Common myeloid progenitor, CD34-positive (primary cell): ENCODE measurements around the gene CRB2.
"Not testable (repeated sequence)": the region's sequence is repeated elsewhere in the genome, so short reads cannot be mapped to it uniquely, and the experiment has no call there.

Experiments used
- CTCF ChIA-PET: fragments of 350-600 bp; sonication (Branson Sonifier 250); formaldehyde crosslinking; loops from one replicate; lab custom pipeline; 2021; ENCODE audit warnings: antibody characterized with exemption; lab: Charles Lee
- POLR2A ChIA-PET: fragments of 350-600 bp; sonication (Branson Sonifier 250); formaldehyde crosslinking; loops from one replicate; lab custom pipeline; 2021; ENCODE audit warnings: antibody characterized with exemption; lab: Charles Lee
- DNase-seq, 3 donors: peaks; one replicate each; pipeline versions ENCODE4 v3.0.0 to v3.0.0-alpha.2; 2013
- H3K27ac ChIP-seq, 2 experiments: 1 replicate in 1 of 2; 2 replicates in 1 of 2; pipeline ENCODE4 v1.7.0; 2013; ENCODE audit warnings: inconsistent platforms in 2 of 2, low read length in 2 of 2, mild to moderate bottlenecking in 2 of 2, low read depth in 1 of 2, moderate library complexity in 1 of 2; ENCODE audit not compliant: severe bottlenecking in 2 of 2, insufficient read depth in 1 of 2, poor library complexity in 1 of 2
- H3K27me3 ChIP-seq, 5 experiments: replicated peaks in 2 of 5; 1 replicate in 3 of 5; 2 replicates in 2 of 5; pipeline versions ENCODE4 v1.6.1 to v1.7.0; 2013; ENCODE audit warnings: low read length in 4 of 5, mild to moderate bottlenecking in 2 of 5, moderate library complexity in 2 of 5, inconsistent platforms in 1 of 5; ENCODE audit not compliant: insufficient read depth in 5 of 5, control insufficient read depth in 4 of 5
- H3K36me3 ChIP-seq, 4 experiments: 1 replicate in 2 of 4; 2 replicates in 2 of 4; pipeline versions ENCODE4 v1.6.1 to v1.7.0; 2013; ENCODE audit warnings: low read length in 3 of 4, control low read depth in 1 of 4, mild to moderate bottlenecking in 1 of 4; ENCODE audit not compliant: control insufficient read depth in 4 of 4, insufficient read depth in 4 of 4
- H3K4me1 ChIP-seq, 4 experiments: 1 replicate in 3 of 4; 2 replicates in 1 of 4; pipeline versions ENCODE4 v1.6.1 to v1.7.1; 2013; ENCODE audit warnings: low read length in 3 of 4, mild to moderate bottlenecking in 3 of 4, control low read depth in 1 of 4, inconsistent platforms in 1 of 4, moderate library complexity in 1 of 4; ENCODE audit not compliant: control insufficient read depth in 4 of 4, insufficient read depth in 4 of 4; ENCODE audit errors: control extremely low read depth in 1 of 4
- H3K4me3 ChIP-seq, 7 experiments: 1 replicate in 4 of 7; 2 replicates in 3 of 7; pipeline versions ENCODE4 v1.5.1 to v1.7.0; 2013; ENCODE audit warnings: mild to moderate bottlenecking in 7 of 7, low read length in 6 of 7, moderate library complexity in 6 of 7, inconsistent platforms in 2 of 7, low read depth in 2 of 7, control low read depth in 1 of 7; ENCODE audit not compliant: insufficient read depth in 4 of 7, control insufficient read depth in 1 of 7; ENCODE audit errors: extremely low read depth in 1 of 7
- H3K9me3 ChIP-seq, 5 experiments: 1 replicate in 4 of 5; 2 replicates in 1 of 5; pipeline versions ENCODE4 v1.6.1 to v1.7.1; 2013; ENCODE audit warnings: low read length in 4 of 5, mild to moderate bottlenecking in 2 of 5, inconsistent platforms in 1 of 5, low read depth in 1 of 5, moderate library complexity in 1 of 5; ENCODE audit not compliant: control insufficient read depth in 4 of 5, insufficient read depth in 2 of 5; ENCODE audit errors: control extremely low read depth in 1 of 5
- WGBS: methylation state at CpG from one replicate; pipeline ENCODE4 v1.1.5; 2013; ENCODE audit not compliant: insufficient coverage; 5-methylcytosine and 5-hydroxymethylcytosine counted together

The CRB2 gene

GRCh38 chr9:123327697-123328100 lies 28.3 kb upstream of the CRB2 start:
- H3K4me3 ChIP-seq = no peak overlapping the region
- no peaks in the 10 kb centered on the region for H3K27me3 ChIP-seq
- 100% methylated on average over 8 of the region's 8 CpGs for WGBS
- ChIA-PET POLR2A (no interaction called here), CTCF (interaction anchor here (0.8 to 7.7 kb wide), 4 partner anchors 11 to 1192 kb away, joined by 3 to 47 read pairs (median 4); no protein-coding TSS in a partner anchor)
- H3K9me3 ChIP-seq = no peaks in the 10 kb centered on the region
- H3K27ac ChIP-seq = no peak overlapping the region
- H3K4me1 ChIP-seq = peaks cover 7 to 60% (median 40%) of the 10 kb centered on the region in 4 experiments
- no peak for DNase-seq
- no peaks in the 10 kb centered on the region for H3K36me3 ChIP-seq

- no peaks in the 10 kb centered on the region for H3K9me3 ChIP-seq
- H3K4me3 ChIP-seq = no peak overlapping the region
- ChIA-PET POLR2A (no interaction called here), CTCF (interaction anchor here (1.3 to 7.7 kb wide), 3 partner anchors 10 to 64 kb away, joined by 3 to 47 read pairs (median 3); no protein-coding TSS in a partner anchor)
- H3K27me3 ChIP-seq = no peaks in the 10 kb centered on the region
- DNase-seq = peak; percentile 36 to 90 (median 73)
- no peak overlapping the region for H3K27ac ChIP-seq
- WGBS = 35% methylated on average over 2 of the region's 6 CpGs
- H3K36me3 ChIP-seq = no peaks in the 10 kb centered on the region
- peaks cover 0 to 47% (median 31%) of the 10 kb centered on the region in 4 experiments for H3K4me1 ChIP-seq
Observed at GRCh38 chr9:123329329-123329955, 26.6 kb upstream of the CRB2 start.

GRCh38 chr9:123331346-123332060 lies 24.5 kb upstream of the CRB2 start:
- H3K4me3 ChIP-seq = no peak overlapping the region
- H3K36me3 ChIP-seq = no peaks in the 10 kb centered on the region
- H3K27ac ChIP-seq = no peak overlapping the region
- H3K9me3 ChIP-seq = no peaks in the 10 kb centered on the region
- 92% methylated on average over 13 of the region's 15 CpGs for WGBS
- peaks cover 2 to 43% (median 21%) of the 10 kb centered on the region in 4 experiments for H3K4me1 ChIP-seq
- DNase-seq = no peak
- POLR2A ChIA-PET = interaction anchor here (0.6 kb wide), 1 partner anchor 826 kb away, joined by 7 read pairs; no protein-coding TSS in a partner anchor
- CTCF ChIA-PET = interaction anchor here (1.1 kb wide), 1 partner anchor 12 kb away, joined by 4 read pairs; no protein-coding TSS in a partner anchor
- H3K27me3 ChIP-seq = no peaks in the 10 kb centered on the region

GRCh38 chr9:123333058-123333669 lies 22.8 kb upstream of the CRB2 start:
- H3K36me3 ChIP-seq, H3K9me3 ChIP-seq, H3K27ac ChIP-seq, POLR2A ChIA-PET, H3K27me3 ChIP-seq, H3K4me3 ChIP-seq: not testable (repeated sequence)
- CTCF ChIA-PET = interaction anchor here (0.9 to 1.8 kb wide), 2 partner anchors 16 to 95 kb away, joined by 3 to 6 read pairs; no protein-coding TSS in a partner anchor
- 44% methylated on average over 5 of the region's 8 CpGs for WGBS
- peaks cover 2 to 39% (median 17%) of the 10 kb centered on the region in 4 experiments for H3K4me1 ChIP-seq
- DNase-seq = peak; percentile 40 to 78 (median 78)

GRCh38 chr9:123334639-123335038 lies 21.4 kb upstream of the CRB2 start:
- DNase-seq = no peak
- no peak overlapping the region for H3K4me3 ChIP-seq
- ChIA-PET CTCF (interaction anchor here (0.9 to 1.8 kb wide), 2 partner anchors 15 to 35 kb away, joined by 3 to 6 read pairs; no protein-coding TSS in a partner anchor), POLR2A (no interaction called here)
- H3K27ac ChIP-seq = no peak overlapping the region
- no peaks in the 10 kb centered on the region for H3K9me3 ChIP-seq
- H3K27me3 ChIP-seq = no peaks in the 10 kb centered on the region
- H3K36me3 ChIP-seq = no peaks in the 10 kb centered on the region
- H3K4me1 ChIP-seq = peaks cover 2 to 46% (median 24%) of the 10 kb centered on the region in 4 experiments
- WGBS = 100% methylated on average over 3 of the region's 3 CpGs

- ChIA-PET CTCF (interaction anchor here (0.9 kb wide), 1 partner anchor 35 kb away, joined by 3 read pairs; no protein-coding TSS in a partner anchor), POLR2A (no interaction called here)
- Histone ChIP-seq H3K27ac (no peak overlapping the region), H3K9me3 (no peaks in the 10 kb centered on the region), H3K27me3 (no peaks in the 10 kb centered on the region), H3K36me3 (no peaks in the 10 kb centered on the region), H3K4me3 (no peak overlapping the region), H3K4me1 (peaks cover 7 to 51% (median 30%) of the 10 kb centered on the region in 4 experiments)
- 81% methylated on average over 8 of the region's 9 CpGs for WGBS
- DNase-seq = no peak
Observed at GRCh38 chr9:123335193-123335985, 20.6 kb upstream of the CRB2 start.
